GM19455 (cell line): ENCODE measurements around the gene TGFBR3.

Source experiments
- ATAC-seq: cut with Tn5 transposase; IDR thresholded peaks from one replicate; pipeline ENCODE4 v1.9.1; 2021; ENCODE audit not compliant: unreplicated experiment

The TGFBR3 gene

DNA sequence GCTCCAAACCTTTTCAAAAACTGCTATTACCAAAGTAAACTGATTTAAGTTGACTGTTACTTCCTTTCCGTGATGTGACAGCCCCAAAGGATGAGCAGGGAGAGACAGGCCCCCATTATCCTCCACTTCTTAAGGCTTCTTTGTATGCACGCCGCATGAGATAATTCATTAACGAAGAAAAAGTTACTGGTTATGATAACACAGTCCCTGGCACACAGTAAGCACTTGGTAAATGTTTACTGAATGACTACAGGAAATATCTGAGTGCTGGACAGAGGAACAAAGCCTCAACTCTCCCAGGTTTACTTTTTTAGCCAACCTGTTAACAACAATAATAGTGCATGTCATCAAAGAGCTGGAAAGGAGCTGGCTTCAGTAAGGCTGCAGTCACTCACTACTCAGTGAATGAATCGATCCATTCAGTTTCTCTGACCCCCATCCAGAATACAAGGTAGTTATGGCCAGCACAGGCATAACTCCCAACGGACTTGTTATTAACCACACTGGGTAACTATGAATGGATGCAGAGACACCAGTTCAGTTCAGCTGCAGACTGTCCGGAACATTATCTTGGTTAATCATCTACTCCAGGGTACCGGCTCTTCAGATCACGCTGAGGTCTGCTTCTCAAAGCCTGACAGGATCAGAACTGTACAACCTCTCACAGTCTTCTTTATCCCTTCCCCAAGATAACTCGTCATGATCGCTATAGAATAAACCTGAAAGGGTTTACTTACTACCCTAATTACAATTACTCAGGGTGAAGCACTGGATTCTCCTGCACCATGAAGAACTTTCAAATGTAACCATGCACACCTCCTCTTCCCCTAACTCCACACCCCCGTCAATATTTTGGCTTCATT, 58.3 kb downstream of the TGFBR3 start:
- no peak for ATAC-seq

GRCh38 chr1:91827087-91827458, 58.9 kb downstream of the TGFBR3 start:
- no peak for ATAC-seq

GRCh38 chr1:91826649-91827048, 59.3 kb downstream of the TGFBR3 start:
- ATAC-seq: no peak

DNA sequence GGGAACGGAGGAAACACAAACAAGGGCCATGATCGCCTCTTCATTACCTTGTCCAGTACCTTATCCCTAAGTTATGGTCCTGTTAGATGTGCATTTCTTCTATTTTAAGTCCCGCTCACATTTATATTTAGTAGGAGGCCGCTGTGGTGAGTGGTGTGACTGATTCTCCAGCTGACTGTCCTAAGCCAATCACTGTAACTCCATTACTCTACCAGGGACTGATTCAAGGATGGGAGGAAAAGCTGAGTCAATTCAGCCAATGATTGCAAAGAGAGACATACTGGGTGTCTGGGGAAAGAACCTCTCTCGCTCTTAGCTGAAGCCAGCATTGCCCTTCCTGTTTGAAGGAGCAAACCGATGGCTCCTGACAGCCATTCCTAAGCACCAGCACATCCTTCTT, 59.7 kb downstream of the TGFBR3 start:
- ATAC-seq: no peak

GRCh38 chr1:91821126-91821868, 64.7 kb downstream of the TGFBR3 start:
- no peak for ATAC-seq

DNA sequence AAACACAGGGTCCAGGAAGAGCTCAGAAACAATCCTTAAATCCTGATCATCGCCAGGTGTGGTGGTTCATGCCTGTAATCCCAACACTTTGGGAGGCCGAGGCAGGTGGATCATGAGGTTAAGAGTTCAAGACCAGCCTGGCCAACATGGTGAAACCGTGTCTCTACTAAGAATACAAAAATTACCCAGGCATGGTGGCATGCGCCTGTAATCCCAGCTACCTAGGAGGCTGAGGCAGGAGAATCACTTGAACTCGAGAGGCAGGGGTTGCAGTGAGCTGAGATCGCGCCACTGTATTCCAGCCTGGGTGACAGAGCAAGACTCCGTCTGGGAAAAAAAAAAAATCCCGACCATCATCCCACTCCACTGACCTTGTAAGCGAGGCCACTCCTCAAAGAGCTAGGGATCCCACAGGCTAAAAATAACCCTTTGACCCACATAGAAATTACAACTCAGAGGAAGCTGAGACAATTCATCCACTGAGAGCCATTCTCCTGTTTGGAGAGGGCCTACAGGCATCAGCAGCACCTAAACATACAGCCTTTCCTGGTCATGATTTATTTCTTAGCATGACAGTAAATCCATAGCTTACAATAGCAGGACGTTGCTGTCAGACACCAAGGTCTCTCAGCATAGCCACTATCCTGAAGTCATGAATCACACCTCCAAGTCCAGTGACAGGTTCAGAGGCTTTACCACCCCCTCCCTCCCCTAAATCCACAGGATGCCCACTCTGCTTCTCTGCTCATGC, 66.7 kb downstream of the TGFBR3 start:
- no peak for ATAC-seq

DNA sequence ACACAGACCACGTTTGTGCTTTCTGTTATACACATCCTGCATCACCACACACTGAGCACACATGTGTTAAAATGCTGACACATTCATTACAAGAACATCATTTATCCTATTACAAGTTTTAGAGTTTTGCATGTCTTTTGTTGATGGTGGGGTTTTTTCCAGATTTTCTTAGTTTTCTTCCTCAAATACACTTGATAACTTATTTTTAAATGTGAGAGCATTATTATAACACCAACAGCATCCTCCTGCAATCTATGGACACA, 67.3 kb downstream of the TGFBR3 start:
- ATAC-seq: no peak

DNA sequence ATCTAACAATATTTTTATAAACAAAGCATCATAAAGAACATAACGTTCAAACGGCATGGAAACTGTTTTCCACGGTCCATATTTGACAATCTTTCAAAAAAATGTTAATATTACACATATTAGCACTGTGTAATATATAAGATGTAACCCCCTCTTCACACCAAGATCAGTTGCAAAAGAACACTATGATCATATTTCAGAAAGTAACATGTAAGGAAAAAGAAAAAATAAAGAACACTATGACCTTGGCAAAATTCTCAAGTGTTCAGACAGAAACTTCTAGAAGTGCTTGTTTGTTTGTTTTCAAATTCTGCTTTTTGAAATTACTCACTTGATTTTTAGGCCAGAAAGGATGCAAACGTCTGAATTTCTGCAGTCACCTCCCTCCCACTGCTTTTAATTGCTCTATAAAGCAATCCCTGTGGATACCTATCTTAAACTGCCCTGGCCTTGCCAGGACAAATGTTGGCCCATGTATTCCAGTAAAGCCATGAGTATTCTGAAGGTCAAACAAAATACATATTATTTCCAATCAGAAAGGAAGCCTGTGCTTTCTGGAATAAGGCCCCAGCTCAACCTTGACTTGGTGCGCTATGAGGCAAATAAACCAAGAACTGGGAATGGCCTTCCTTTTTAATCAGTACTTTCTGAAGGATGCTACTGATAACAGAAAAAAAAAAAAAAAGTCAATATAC, 68.6 kb downstream of the TGFBR3 start:
- ATAC-seq: no peak

- no peak for ATAC-seq
Measured at GRCh38 chr1:91816031-91816430, 69.9 kb downstream of the TGFBR3 start.

GRCh38 chr1:91814448-91814847, 71.5 kb downstream of the TGFBR3 start:
- ATAC-seq: no peak

GRCh38 chr1:91813813-91814212, 72.1 kb downstream of the TGFBR3 start:
- no peak for ATAC-seq

GRCh38 chr1:91811363-91812025, 74.5 kb downstream of the TGFBR3 start:
- ATAC-seq: no peak

DNA sequence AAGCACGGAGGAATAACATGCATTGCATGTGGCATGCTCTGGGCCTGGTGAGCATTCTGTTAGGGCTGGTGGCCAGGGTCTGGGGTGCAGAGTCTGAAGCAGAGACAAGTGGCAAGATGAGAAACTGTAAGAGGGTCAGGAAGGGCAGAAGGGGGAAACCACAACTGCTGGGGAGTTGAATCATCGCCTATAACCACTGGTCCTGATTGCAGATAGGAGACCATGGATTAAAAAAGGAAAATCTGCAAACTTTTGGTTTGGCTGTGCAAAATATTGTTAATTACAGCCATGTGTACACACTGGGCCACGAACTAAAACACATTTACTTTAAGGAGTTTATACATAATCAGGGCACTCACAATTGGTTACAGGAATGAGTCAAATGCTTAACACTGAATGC, 76.6 kb downstream of the TGFBR3 start:
- ATAC-seq: no peak

DNA sequence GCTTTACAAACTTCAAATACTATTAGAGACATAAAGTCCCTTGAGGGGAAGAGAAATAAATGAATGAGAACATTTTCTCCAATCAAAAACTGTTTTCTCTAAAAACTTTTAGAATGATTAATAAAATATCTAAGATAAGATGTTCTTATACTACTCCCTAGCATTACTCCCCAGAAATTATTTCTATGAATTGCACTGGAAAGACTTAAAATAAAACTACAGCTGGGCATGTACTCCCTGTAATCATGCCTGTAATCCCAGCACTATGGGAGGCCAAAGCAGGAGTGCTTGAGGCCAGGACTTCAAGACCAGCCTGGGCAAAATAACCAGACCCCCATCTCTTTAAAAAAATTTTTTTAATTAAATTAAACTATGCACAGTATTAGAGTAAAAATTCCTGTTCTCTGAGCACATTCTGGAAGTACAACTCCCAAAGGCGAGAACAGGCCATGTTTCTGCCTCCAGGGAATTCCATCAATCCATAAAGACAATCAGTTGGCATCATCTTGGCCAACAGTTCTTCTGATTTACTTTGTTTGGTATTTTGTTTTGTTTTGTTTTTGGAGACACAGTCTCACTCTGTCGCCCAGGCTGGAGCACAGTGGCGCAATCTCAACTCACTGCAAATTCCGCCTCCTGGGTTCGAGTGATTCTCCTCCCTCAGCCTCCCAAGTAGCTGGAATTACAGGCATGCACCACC, 77.9 kb downstream of the TGFBR3 start:
- ATAC-seq: no peak

GRCh38 chr1:91806769-91807700, 78.9 kb downstream of the TGFBR3 start:
- no peak for ATAC-seq

DNA sequence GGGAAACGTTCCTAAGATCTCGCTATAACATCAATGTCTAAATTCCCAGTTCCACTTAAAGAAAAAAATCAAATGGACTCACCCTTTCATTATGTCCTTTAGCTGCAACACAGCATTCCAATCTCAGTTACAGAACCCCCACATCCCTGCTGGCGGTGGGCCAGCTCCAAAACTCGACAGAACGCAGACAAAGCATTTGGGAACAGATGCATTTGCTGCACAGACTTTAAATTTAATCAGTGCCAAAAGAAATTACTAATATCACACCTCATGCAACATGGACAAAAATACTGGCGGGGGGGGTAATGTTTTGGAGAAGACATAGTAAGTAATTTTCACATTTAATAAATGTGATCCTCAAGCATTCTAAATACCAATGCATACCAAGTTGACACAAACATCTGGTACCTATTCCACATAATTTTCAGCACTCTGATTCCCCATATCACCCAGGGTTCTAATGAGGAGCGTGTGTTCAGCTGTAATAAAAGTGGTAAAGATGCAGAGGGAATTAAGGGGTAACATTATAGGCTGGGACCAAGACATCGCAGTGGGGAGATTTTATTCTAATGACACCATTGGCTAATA, 79.7 kb downstream of the TGFBR3 start:
- no peak for ATAC-seq

DNA sequence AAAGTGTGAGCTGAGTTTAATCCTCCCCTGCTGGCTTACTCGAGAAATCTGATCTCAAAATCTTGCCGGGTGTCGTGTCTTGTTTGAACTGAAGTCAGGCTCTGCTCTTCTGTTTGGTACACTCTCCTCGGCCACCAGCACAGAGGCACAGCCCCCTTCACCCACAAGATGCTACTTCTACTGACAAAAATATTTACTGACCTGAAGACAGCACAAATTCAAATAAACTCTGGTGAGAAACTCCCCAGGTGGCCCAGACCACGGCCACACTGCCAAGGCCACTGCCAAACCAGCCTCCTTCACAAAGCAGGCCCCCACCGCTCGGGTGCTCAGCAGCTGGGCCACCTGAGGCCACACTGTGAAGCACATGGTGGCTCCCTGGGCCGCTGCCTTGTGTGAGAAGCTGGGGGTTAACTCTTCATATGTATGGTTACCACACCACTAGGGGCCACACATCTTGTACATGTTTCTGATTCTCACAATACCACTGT, 80.6 kb downstream of the TGFBR3 start:
- ATAC-seq: no peak

DNA sequence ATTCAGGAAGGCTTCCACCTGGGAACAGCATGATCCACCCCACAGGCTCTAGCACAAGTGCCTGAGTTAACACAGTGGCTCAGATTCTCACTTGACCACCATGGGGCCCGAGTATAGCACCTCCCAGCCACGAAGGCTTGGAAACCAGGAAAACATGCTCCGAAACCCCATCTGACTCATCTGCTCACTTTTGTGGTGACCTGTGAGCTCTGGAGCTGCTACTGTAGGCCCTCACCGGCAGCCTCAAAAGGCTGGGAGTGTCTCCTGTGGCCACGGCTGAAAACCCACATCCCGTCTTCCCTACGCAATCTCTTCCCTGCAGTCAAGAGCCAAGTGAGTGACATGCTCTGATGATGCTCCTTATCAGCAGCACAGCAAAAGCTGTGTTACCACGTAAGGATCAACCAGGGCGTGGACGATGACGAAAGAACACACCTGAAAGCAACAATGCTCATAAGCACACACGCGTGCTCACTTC, 81.4 kb downstream of the TGFBR3 start:
- no peak for ATAC-seq
